Endothelial cell of umbilical vein (primary cell): ENCODE results near the gene TBL2. TPM values are rescaled to one million over a fixed set of nuclear protein-coding genes. Genes with fewer than 3 reads are reported as not detected.

Source experiments
- BruUV-seq: library from RNA; stranded (reverse); fragments of 400-500 nt; replicated peaks from 2 replicates; lab custom pipeline; 2021; lab: Mats Ljungman, UMichigan
- CTCF ChIA-PET: fragments of 300-600, 350-600 bp; sonication (Branson Sonifier 250); formaldehyde crosslinking; loops from one replicate; lab custom pipeline; 2021; ENCODE audit warnings: antibody characterized with exemption, inconsistent platforms; lab: Charles Lee
- POLR2A ChIA-PET: fragments of 300-600, 350-600 bp; sonication (Branson Sonifier 250); formaldehyde crosslinking; loops from one replicate; lab custom pipeline; 2021; ENCODE audit warnings: antibody characterized with exemption, inconsistent platforms; lab: Charles Lee
- DNase-seq: peaks from one replicate; pipeline ENCODE4 v3.0.0-alpha.2; 2011; ENCODE audit warnings: low read depth, low spot score
- FAIRE-seq: peaks from 2 replicates; lab custom pipeline; 2011; peaks lifted over from hg19 to GRCh38; lab: Jason Lieb, UNC
- H2AFZ ChIP-seq: 2 replicates; pipeline ENCODE4 v1.6.0; 2012; ENCODE audit warnings: low read depth, low read length, control low read depth, inconsistent platforms
- H3K27ac ChIP-seq: 2 replicates; pipeline ENCODE4 v1.5.1; 2011; ENCODE audit warnings: low read depth, mild to moderate bottlenecking, control low read depth, low read length, moderate library complexity; ENCODE audit not compliant: insufficient read depth
- H3K27me3 ChIP-seq, 2 experiments: 2 replicates each; pipeline versions ENCODE4 v1.6.0 to v1.6.1; 2011; ENCODE audit warnings: low read length in 2 of 2, mixed read lengths in 1 of 2; ENCODE audit not compliant: control insufficient read depth in 2 of 2, insufficient read depth in 2 of 2
- H3K36me3 ChIP-seq, 2 experiments: 2 replicates in 1 of 2; 3 replicates in 1 of 2; pipeline ENCODE4 v1.5.1; 2011; ENCODE audit warnings: low read length in 2 of 2, mild to moderate bottlenecking in 1 of 2, moderate library complexity in 1 of 2; ENCODE audit not compliant: control insufficient read depth in 2 of 2, insufficient read depth in 2 of 2; ENCODE audit errors: extremely low read depth in 1 of 2
- H3K4me1 ChIP-seq: 3 replicates; pipeline ENCODE4 v1.5.1; 2011; ENCODE audit warnings: mild to moderate bottlenecking, low read length; ENCODE audit not compliant: control insufficient read depth, insufficient read depth; ENCODE audit errors: extremely low read depth
- H3K4me2 ChIP-seq: 2 replicates; pipeline ENCODE4 v1.6.1; 2011; ENCODE audit warnings: low read length, control low read depth, mixed read lengths; ENCODE audit not compliant: insufficient read depth
- H3K4me3 ChIP-seq, 3 experiments: fragments of 200-600 bp in 1 of 3; sonication (generic), shearing (Covaris generic) in 1 of 3; replicated peaks in 1 of 3; 2 replicates each; pipeline ENCODE4 v1.5.1; 2011 to 2016; ENCODE audit warnings: control low read depth in 3 of 3, low read length in 3 of 3, mild to moderate bottlenecking in 2 of 3, inconsistent platforms in 1 of 3, low read depth in 1 of 3, moderate library complexity in 1 of 3; ENCODE audit not compliant: insufficient read depth in 1 of 3
- H3K79me2 ChIP-seq: 2 replicates; pipeline ENCODE4 v1.6.0; 2012; ENCODE audit warnings: low read length, inconsistent platforms; ENCODE audit not compliant: control insufficient read depth, insufficient read depth
- H3K9ac ChIP-seq: replicated peaks from 2 replicates; pipeline ENCODE3; 2011; ENCODE audit warnings: low read length, control low read depth; ENCODE audit not compliant: insufficient read depth; ENCODE audit errors: extremely low read depth
- H3K9me1 ChIP-seq: replicated peaks from 3 replicates; pipeline ENCODE4 v1.6.0; 2011; ENCODE audit warnings: mild to moderate bottlenecking, low read length; ENCODE audit not compliant: control insufficient read depth, insufficient read depth; ENCODE audit errors: extremely low read depth
- H3K9me3 ChIP-seq: replicated peaks from 2 replicates; pipeline ENCODE4 v1.5.1; 2012; ENCODE audit warnings: low read length, inconsistent platforms; ENCODE audit not compliant: control insufficient read depth, insufficient read depth
- H4K20me1 ChIP-seq: replicated peaks from 2 replicates; pipeline ENCODE3; 2011; ENCODE audit warnings: mild to moderate bottlenecking, low read length; ENCODE audit not compliant: control insufficient read depth, insufficient read depth; ENCODE audit errors: extremely low read depth
- CTCF ChIP-seq, 2 donors: IDR thresholded peaks; 1 replicate in 1 of 2; 2 replicates in 1 of 2; pipeline ENCODE4 v1.5.1; 2011; ENCODE audit warnings: low read length in 2 of 2, mild to moderate bottlenecking in 2 of 2, moderate library complexity in 2 of 2, control low read depth in 1 of 2, inconsistent platforms in 1 of 2, low read depth in 1 of 2; ENCODE audit not compliant: insufficient read depth in 1 of 2; ENCODE audit errors: extremely low read depth in 1 of 2
- EZH2 ChIP-seq: IDR thresholded peaks from 2 replicates; pipeline ENCODE4 v1.6.1; 2012; ENCODE audit warnings: borderline replicate concordance, low read depth, mild to moderate bottlenecking, moderate library complexity, low read length, inconsistent platforms; ENCODE audit not compliant: severe bottlenecking
- JUN ChIP-seq: IDR thresholded peaks from 2 replicates; pipeline ENCODE4 v1.6.1; 2011; ENCODE audit warnings: borderline replicate concordance, low read depth; ENCODE audit not compliant: insufficient read length, insufficient read depth
- dilution Hi-C: fragments of 300-500 bp; cut with MboI; formaldehyde crosslinking; loops from one replicate; pipeline ENCODE4 v1.15.0; 2019; ENCODE audit warnings: low sequenced_read_pairs; ENCODE audit not compliant: extremely low pct_ligation_motif_present
- intact Hi-C: fragments of 100-400 bp; cut with micrococcal nuclease; formaldehyde crosslinking; loops from one replicate; pipeline ENCODE4 v1.10.0; 2022
- polyA plus RNA-seq, 4 experiments: library from polyadenylated mRNA; depleted of rRNA in 3 of 4; stranded (reverse) in 3 of 4; unstranded in 1 of 4; fragments of >200 nt; gene quantifications; 2 replicates each; pipeline versions ENCODE4 v1.2.1 to v1.2.3, GENCODE V29; 2011 to 2012; ENCODE audit warnings: missing spikeins in 1 of 4
- total RNA-seq: library from RNA; stranded (reverse); gene quantifications from 2 replicates; pipeline ENCODE4 v1.2.3, GENCODE V29; 2021

Gene TBL2
- total and polyA plus RNA-seq, 2 donors (not counting 3 experiments of a cell fraction or from before 2014, with no cell fraction given), result 38.6 to 48.4 TPM

GRCh38 chr7:73532224-73532623 lies 46.2 kb downstream of the TBL2 start:
- Histone ChIP-seq H3K4me1 (peaks cover 8% of the 10 kb centered on the region), H3K4me3 (no peak overlapping the region), H3K27ac (no peak overlapping the region), H3K9ac (no peak overlapping the region), H3K9me1 (no peaks in the 10 kb centered on the region), H3K36me3 (peaks cover 5 to 11% of the 10 kb centered on the region in 2 experiments), H3K4me2 (no peak overlapping the region), H4K20me1 (no peaks in the 10 kb centered on the region), H3K79me2 (no peaks in the 10 kb centered on the region), H2AFZ (no peak overlapping the region), H3K27me3 (no peaks in the 10 kb centered on the region), H3K9me3 (no peaks in the 10 kb centered on the region)
- dilution Hi-C loops, result no loop called here
- CTCF ChIA-PET, result no interaction called here
- FAIRE-seq (no peak), DNase-seq (no peak)
- TF ChIP-seq EZH2 (no peak), CTCF (IDR thresholded peaks at IDR 0.05; ENCODE audit: extremely low read depth in 1 of 2, insufficient read depth in 1 of 2, low read depth in 1 of 2, low read length in 2 of 2) (no peak)
- intact Hi-C loops, result no loop called here
- POLR2A ChIA-PET, result no interaction called here
- BruUV-seq, result no TSS peak

GRCh38 chr7:73530800-73531199 lies 47.6 kb downstream of the TBL2 start:
- no peaks in the 10 kb centered on the region for H3K9me1 ChIP-seq
- H3K4me3 ChIP-seq, result no peak overlapping the region
- H3K27me3 ChIP-seq, result no peaks in the 10 kb centered on the region
- BruUV-seq, result no TSS peak
- FAIRE-seq (no peak), DNase-seq (no peak)
- ChIA-PET POLR2A (no interaction called here), CTCF (no interaction called here)
- dilution Hi-C loops, result no loop called here
- intact Hi-C loops, result no loop called here
- H3K9me3 ChIP-seq, result no peaks in the 10 kb centered on the region
- no peak overlapping the region for H3K27ac ChIP-seq
- H3K36me3 ChIP-seq, result no peaks in the 10 kb centered on the region
- no peak overlapping the region for H3K4me2 ChIP-seq
- no peaks in the 10 kb centered on the region for H3K79me2 ChIP-seq
- no peak overlapping the region for H3K9ac ChIP-seq
- H3K4me1 ChIP-seq, result peaks cover 13% of the 10 kb centered on the region
- no peak for TF ChIP-seq JUN
- no peaks in the 10 kb centered on the region for H4K20me1 ChIP-seq
- no peak overlapping the region for H2AFZ ChIP-seq
